Inflammatory macrophage treated with lipopolysaccharide for 1 hour (primary cell): ENCODE data around the gene CHN2.

Experiments
- DNase-seq, 2 donors: peaks; one replicate each; pipeline ENCODE4 v3.0.0-alpha.2; 2020 to 2022

The CHN2 gene

GRCh38 chr7:29194594-29195427 is at the start of gene CHN2:
TSS of gene CHN2 (plus strand) at chr7:29194775.
- peak; percentile 37 to 55 for DNase-seq

- no peak for DNase-seq
Observed at GRCh38 chr7:29145553-29146056, 49.0 kb upstream of the CHN2 start.

GRCh38 chr7:29146057-29146706 is 48.4 kb upstream of the CHN2 start, which contains the start of gene CPVL:
TSS of gene CPVL (minus strand) at chr7:29146537. CDS start at chr7:29121061, 25,476 bp downstream.
- DNase-seq, result peak; percentile 67 to 83

- peak; percentile 44 to 54 for DNase-seq
Observed at GRCh38 chr7:29146888-29147609, 47.5 kb upstream of the CHN2 start.

GRCh38 chr7:29147821-29148220 is 46.8 kb upstream of the CHN2 start:
- DNase-seq, result peak; percentile 31 to 60

GRCh38 chr7:29149036-29149435 is 45.5 kb upstream of the CHN2 start:
- DNase-seq, result peak in 1 of 2 donors; percentile 28

- DNase-seq, result no peak
Observed at GRCh38 chr7:29150856-29151255, 43.7 kb upstream of the CHN2 start.

GRCh38 chr7:29154076-29154475 is 40.5 kb upstream of the CHN2 start:
- no peak for DNase-seq

GRCh38 chr7:29156907-29157452 is 37.6 kb upstream of the CHN2 start:
- DNase-seq, result no peak

- DNase-seq, result no peak
Observed at GRCh38 chr7:29158795-29159423, 35.7 kb upstream of the CHN2 start.

GRCh38 chr7:29160080-29160479 is 34.5 kb upstream of the CHN2 start:
- DNase-seq, result no peak

- DNase-seq, result no peak
Observed at GRCh38 chr7:29161231-29161630, 33.3 kb upstream of the CHN2 start.

GRCh38 chr7:29162577-29162976 is 32.0 kb upstream of the CHN2 start:
- DNase-seq, result no peak

GRCh38 chr7:29163854-29164253 is 30.7 kb upstream of the CHN2 start:
- DNase-seq, result no peak

GRCh38 chr7:29167721-29168120 is 26.9 kb upstream of the CHN2 start:
- DNase-seq, result no peak

GRCh38 chr7:29170781-29171180 is 23.8 kb upstream of the CHN2 start:
- no peak for DNase-seq

GRCh38 chr7:29173458-29173857 is 21.1 kb upstream of the CHN2 start:
- no peak for DNase-seq

GRCh38 chr7:29177963-29178600 is 16.5 kb upstream of the CHN2 start:
- peak; percentile 83 to 85 for DNase-seq

- no peak for DNase-seq
Observed at GRCh38 chr7:29179115-29179514, 15.5 kb upstream of the CHN2 start.

GRCh38 chr7:29184599-29184998 is 10.0 kb upstream of the CHN2 start:
- DNase-seq, result no peak

GRCh38 chr7:29185613-29186012 is 9.0 kb upstream of the CHN2 start:
- DNase-seq, result no peak

- DNase-seq, result peak in 1 of 2 donors; percentile 38
Observed at GRCh38 chr7:29189743-29190201, 4.8 kb upstream of the CHN2 start.
